Liver (tissue), 9 donors: ENCODE measurements around the gene FARSB. TPM values are rescaled to one million over a fixed set of nuclear protein-coding genes. Genes with fewer than 3 reads are reported as not detected.
A peak's percentile ranks its signal among the peaks of the same experiment; 100 is the strongest.

ENCODE experiments used
- DNase-seq: peaks from one replicate; pipeline ENCODE4 v3.0.0-alpha.2; 2017; ENCODE audit warnings: low spot score
- H3K27ac ChIP-seq, 2 donors: one replicate each; pipeline ENCODE4 v1.7.0; 2013; ENCODE audit warnings: inconsistent platforms in 2 of 2, low read length in 2 of 2, control low read depth in 1 of 2, low read depth in 1 of 2, mild to moderate bottlenecking in 1 of 2
- H3K27me3 ChIP-seq, 4 donors: one replicate each; pipeline versions ENCODE4 v1.6.1 to v1.7.0; 2013; ENCODE audit warnings: low read length in 3 of 4, inconsistent platforms in 1 of 4, mild to moderate bottlenecking in 1 of 4, moderate library complexity in 1 of 4; ENCODE audit not compliant: control insufficient read depth in 4 of 4, insufficient read depth in 4 of 4
- H3K36me3 ChIP-seq, 4 donors: one replicate each; pipeline versions ENCODE4 v1.6.1 to v1.7.0; 2013; ENCODE audit warnings: low read length in 3 of 4, mild to moderate bottlenecking in 3 of 4, low read depth in 1 of 4, moderate library complexity in 1 of 4; ENCODE audit not compliant: control insufficient read depth in 4 of 4, insufficient read depth in 3 of 4
- H3K4me1 ChIP-seq, 4 donors: one replicate each; pipeline versions ENCODE4 v1.6.1 to v1.7.0; 2013; ENCODE audit warnings: low read length in 3 of 4, mild to moderate bottlenecking in 3 of 4, moderate library complexity in 1 of 4; ENCODE audit not compliant: control insufficient read depth in 4 of 4, insufficient read depth in 4 of 4
- H3K4me3 ChIP-seq, 3 donors: one replicate each; pipeline versions ENCODE4 v1.6.1 to v1.7.0; 2013; ENCODE audit warnings: low read length in 3 of 3, control low read depth in 1 of 3, low read depth in 1 of 3, mild to moderate bottlenecking in 1 of 3
- H3K9ac ChIP-seq, 2 donors: one replicate each; pipeline ENCODE4 v1.7.0; 2013; ENCODE audit warnings: low read length in 2 of 2, mild to moderate bottlenecking in 2 of 2, moderate library complexity in 2 of 2, control low read depth in 1 of 2, low read depth in 1 of 2
- H3K9me3 ChIP-seq, 4 donors: one replicate each; pipeline versions ENCODE4 v1.6.1 to v1.7.0; 2013; ENCODE audit warnings: low read length in 3 of 4; ENCODE audit not compliant: control insufficient read depth in 4 of 4
- EGR1 ChIP-seq, 2 donors: IDR thresholded peaks; 2 replicates each; pipeline ENCODE4 v1.6.1; 2016 to 2018; ENCODE audit warnings: antibody characterized with exemption in 2 of 2, low read depth in 2 of 2
- FOXA2 ChIP-seq: IDR thresholded peaks from 2 replicates; pipeline ENCODE4 v1.6.1; 2016; ENCODE audit warnings: antibody characterized with exemption
- GABPA ChIP-seq, 2 donors: IDR thresholded peaks in 1 of 2; conservative IDR thresholded peaks in 1 of 2; 2 replicates each; pipeline ENCODE4 v1.6.1; 2016; ENCODE audit warnings: antibody characterized with exemption in 2 of 2, mild to moderate bottlenecking in 1 of 2, moderate library complexity in 1 of 2
- HNF4A ChIP-seq, 2 donors: conservative IDR thresholded peaks; 2 replicates each; pipeline ENCODE4 v1.6.1; 2016; ENCODE audit warnings: antibody characterized with exemption in 2 of 2, mild to moderate bottlenecking in 2 of 2
- HNF4G ChIP-seq: IDR thresholded peaks from 2 replicates; pipeline ENCODE4 v1.6.1; 2016; ENCODE audit warnings: antibody characterized with exemption
- JUND ChIP-seq, 2 donors: IDR thresholded peaks; 2 replicates each; pipeline ENCODE4 v1.6.1; 2016; ENCODE audit warnings: antibody characterized with exemption in 2 of 2
- NR2F2 ChIP-seq: IDR thresholded peaks from 2 replicates; pipeline ENCODE4 v1.6.1; 2016; ENCODE audit warnings: antibody characterized with exemption
- RAD21 ChIP-seq, 2 donors: IDR thresholded peaks; 2 replicates each; pipeline ENCODE4 v1.6.1; 2016; ENCODE audit warnings: antibody characterized with exemption in 2 of 2, mild to moderate bottlenecking in 2 of 2
- REST ChIP-seq: IDR thresholded peaks from 2 replicates; pipeline ENCODE4 v1.6.1; 2016; ENCODE audit warnings: antibody characterized with exemption, mild to moderate bottlenecking
- RXRA ChIP-seq, 2 donors: IDR thresholded peaks; 2 replicates each; pipeline ENCODE4 v1.6.1; 2017 to 2018; ENCODE audit warnings: antibody characterized with exemption in 2 of 2, mild to moderate bottlenecking in 1 of 2
- SP1 ChIP-seq: IDR thresholded peaks from 2 replicates; pipeline ENCODE4 v1.6.1; 2018; ENCODE audit warnings: antibody characterized with exemption, mild to moderate bottlenecking
- TAF1 ChIP-seq: conservative IDR thresholded peaks from 2 replicates; pipeline ENCODE4 v1.6.1; 2016; ENCODE audit warnings: antibody characterized with exemption, mild to moderate bottlenecking
- YY1 ChIP-seq: IDR thresholded peaks from 2 replicates; pipeline ENCODE4 v1.6.1; 2016; ENCODE audit warnings: antibody characterized with exemption, mild to moderate bottlenecking
- WGBS: extraction: QIAGEN DNeasy Blood & Tissue Kit; methylation state at CpG from one replicate; pipeline ENCODE4 v1.1.7; 2013; 5-methylcytosine and 5-hydroxymethylcytosine counted together
- polyA plus RNA-seq, 2 donors: library from polyadenylated mRNA; stranded (reverse) in 1 of 2; unstranded in 1 of 2; fragments of 200-250 nt in 1 of 2; fragments of >200 nt in 1 of 2; fragmentation: Nextera tagmentation in 1 of 2; extraction: Ambion mirVana in 1 of 2; gene quantifications; one replicate each; pipeline versions ENCODE4 v1.2.1 to v1.2.3, GENCODE V29; 2013 to 2015
- total RNA-seq, 2 donors: library from RNA; depleted of rRNA; stranded (reverse); fragments of >200 nt; gene quantifications; one replicate each; pipeline ENCODE4 v1.2.3, GENCODE V29; 2014
- TF ChIP-seq, protein P1 (sequence below): fragments of 150-350 bp; IDR thresholded peaks from 2 replicates; pipeline ENCODE4 v1.5.1; 2017; ENCODE audit warnings: improper control_type of control experiment, low read depth, low read length; ENCODE audit not compliant: missing input control
- TF ChIP-seq, protein P2 (sequence below): IDR thresholded peaks from 2 replicates; pipeline ENCODE4 v1.6.1; 2016; ENCODE audit warnings: antibody characterized with exemption
- donor health status: healthy.
- donor health status: healthy.
- donor health status: healthy.
- donor health status: healthy.
- donor health status: healthy.

The FARSB gene
- total and polyA plus RNA-seq, 4 donors, result 5.5 to 9.7 (median 8.9) TPM

DNA sequence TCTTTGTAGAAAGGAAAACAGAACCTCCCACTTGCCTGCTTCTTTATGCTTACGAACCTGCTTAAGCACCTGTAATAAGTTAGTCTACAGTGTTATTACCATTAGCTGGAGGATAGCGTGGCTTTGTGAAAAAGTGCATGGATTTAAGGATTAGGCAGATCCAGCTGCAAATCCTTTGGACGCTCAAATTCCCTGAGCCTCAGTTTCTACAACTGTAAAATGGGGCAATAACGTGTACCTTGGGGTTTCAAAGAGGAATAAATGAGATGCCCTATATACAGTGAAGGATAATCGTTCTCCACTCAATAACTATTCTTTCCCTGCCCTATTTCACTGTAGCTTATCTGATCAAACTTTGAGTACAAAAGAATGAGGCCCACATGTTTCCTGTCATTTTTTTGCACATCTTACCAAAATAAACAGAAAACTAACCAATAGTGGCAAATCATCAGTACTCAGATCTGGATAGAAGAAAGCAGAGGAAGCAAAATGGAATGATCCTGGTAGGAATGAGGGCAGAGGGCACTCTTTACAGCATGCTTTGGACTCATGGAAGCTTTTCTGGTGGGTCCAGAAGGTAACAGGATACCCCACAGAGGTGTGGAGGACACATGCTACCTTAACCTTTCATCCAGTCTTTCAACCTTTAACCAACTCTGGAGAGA lies 30.3 kb upstream of the FARSB start:
- Histone ChIP-seq H3K36me3 (peaks cover 0 to 6% (median 0%) of the 10 kb centered on the region in 4 donors), H3K9ac (no peak overlapping the region), H3K27me3 (no peaks in the 10 kb centered on the region), H3K4me3 (no peak overlapping the region), H3K9me3 (no peaks in the 10 kb centered on the region), H3K27ac (no peak overlapping the region), H3K4me1 (peaks cover 0 to 8% (median 5%) of the 10 kb centered on the region in 4 donors)
- 77% methylated on average over 5 of the region's 5 CpGs for WGBS
- no peak for TF ChIP-seq REST
- no peak for TF ChIP-seq TAF1
- TF ChIP-seq JUND (IDR thresholded peaks at IDR 0.05), result peak in 1 of 2 donors; percentile 1
- TF ChIP-seq SP1, result no peak
- DNase-seq, result no peak

DNA sequence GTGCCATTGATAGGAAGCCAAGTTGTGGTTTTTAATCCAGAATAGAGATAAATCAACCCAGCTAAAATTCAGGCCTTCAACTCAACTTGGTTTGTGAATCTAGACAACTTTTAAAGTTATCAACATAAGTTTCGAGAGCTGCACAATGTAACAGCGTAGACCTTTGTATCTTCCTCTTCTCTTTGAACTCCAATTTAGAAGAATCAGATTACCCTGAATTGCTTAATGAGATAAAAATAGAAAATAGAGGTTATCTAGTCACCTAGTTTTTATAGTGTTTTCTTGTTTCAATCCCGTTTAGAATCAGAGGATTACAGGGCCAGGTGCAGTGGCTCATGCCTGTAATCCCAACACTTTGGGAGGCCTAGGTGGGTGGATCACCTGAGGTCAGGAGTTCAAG lies 27.9 kb upstream of the FARSB start:
- WGBS, result 39% methylated on average over 3 of the region's 3 CpGs
- Histone ChIP-seq H3K27ac (no peak overlapping the region), H3K4me3 (no peak overlapping the region), H3K4me1 (peaks cover 0 to 8% (median 5%) of the 10 kb centered on the region in 4 donors), H3K36me3 (peaks cover 0 to 6% (median 0%) of the 10 kb centered on the region in 4 donors), H3K9ac (no peak overlapping the region), H3K9me3 (no peaks in the 10 kb centered on the region), H3K27me3 (no peaks in the 10 kb centered on the region)
- TF ChIP-seq NR2F2 (no peak), HNF4G (no peak), RXRA (IDR thresholded peaks at IDR 0.05) (peak in 1 of 2 donors; percentile 52), SP1 (peak; percentile 26), HNF4A (conservative IDR thresholded peaks at IDR 0.05) (peak; percentile 40 to 58)
- TF ChIP-seq, protein P1, sequence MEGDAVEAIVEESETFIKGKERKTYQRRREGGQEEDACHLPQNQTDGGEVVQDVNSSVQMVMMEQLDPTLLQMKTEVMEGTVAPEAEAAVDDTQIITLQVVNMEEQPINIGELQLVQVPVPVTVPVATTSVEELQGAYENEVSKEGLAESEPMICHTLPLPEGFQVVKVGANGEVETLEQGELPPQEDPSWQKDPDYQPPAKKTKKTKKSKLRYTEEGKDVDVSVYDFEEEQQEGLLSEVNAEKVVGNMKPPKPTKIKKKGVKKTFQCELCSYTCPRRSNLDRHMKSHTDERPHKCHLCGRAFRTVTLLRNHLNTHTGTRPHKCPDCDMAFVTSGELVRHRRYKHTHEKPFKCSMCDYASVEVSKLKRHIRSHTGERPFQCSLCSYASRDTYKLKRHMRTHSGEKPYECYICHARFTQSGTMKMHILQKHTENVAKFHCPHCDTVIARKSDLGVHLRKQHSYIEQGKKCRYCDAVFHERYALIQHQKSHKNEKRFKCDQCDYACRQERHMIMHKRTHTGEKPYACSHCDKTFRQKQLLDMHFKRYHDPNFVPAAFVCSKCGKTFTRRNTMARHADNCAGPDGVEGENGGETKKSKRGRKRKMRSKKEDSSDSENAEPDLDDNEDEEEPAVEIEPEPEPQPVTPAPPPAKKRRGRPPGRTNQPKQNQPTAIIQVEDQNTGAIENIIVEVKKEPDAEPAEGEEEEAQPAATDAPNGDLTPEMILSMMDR, result no peak
- DNase-seq, result no peak

DNA sequence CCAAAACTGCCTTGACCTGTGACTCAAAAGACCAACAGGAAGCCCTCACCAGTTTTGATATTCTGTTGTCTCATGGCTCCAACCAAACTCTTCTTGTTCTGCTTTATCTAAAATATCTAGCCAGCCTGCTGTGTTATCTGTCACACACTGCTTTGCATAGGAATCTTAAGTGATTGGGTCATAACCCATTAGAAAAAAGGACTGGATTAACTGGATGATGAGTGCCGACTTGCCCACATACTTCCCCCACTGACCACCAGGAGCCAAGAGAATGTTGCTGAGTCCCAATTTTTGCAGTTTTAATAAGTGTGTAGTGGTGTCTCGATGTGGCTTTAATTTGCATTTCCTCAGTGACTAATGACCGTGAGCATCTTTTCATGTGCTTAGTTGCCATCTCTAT lies 22.1 kb upstream of the FARSB start:
- H3K9ac ChIP-seq, result no peak overlapping the region
- peaks cover 0 to 2% (median 0%) of the 10 kb centered on the region in 4 donors for H3K36me3 ChIP-seq
- WGBS, result 85% methylated on average over 3 of the region's 3 CpGs
- H3K4me3 ChIP-seq, result no peak overlapping the region
- no peaks in the 10 kb centered on the region for H3K27me3 ChIP-seq
- no peak for DNase-seq
- TF ChIP-seq FOXA2 (no peak), HNF4A (conservative IDR thresholded peaks at IDR 0.05) (no peak), JUND (IDR thresholded peaks at IDR 0.05) (no peak), EGR1 (IDR thresholded peaks at IDR 0.05; ENCODE audit: low read depth in 2 of 2) (no peak), SP1 (no peak), HNF4G (no peak), RXRA (IDR thresholded peaks at IDR 0.05) (no peak), GABPA (IDR thresholded peaks at IDR 0.05 in 1 of 2, conservative IDR thresholded peaks at IDR 0.05 in 1 of 2) (no peak), RAD21 (IDR thresholded peaks at IDR 0.05) (no peak), YY1 (no peak)
- TF ChIP-seq, protein P2, sequence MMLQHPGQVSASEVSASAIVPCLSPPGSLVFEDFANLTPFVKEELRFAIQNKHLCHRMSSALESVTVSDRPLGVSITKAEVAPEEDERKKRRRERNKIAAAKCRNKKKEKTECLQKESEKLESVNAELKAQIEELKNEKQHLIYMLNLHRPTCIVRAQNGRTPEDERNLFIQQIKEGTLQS, result no peak
- TF ChIP-seq, protein P1, result no peak
- peaks cover 0 to 23% (median 3%) of the 10 kb centered on the region in 4 donors for H3K4me1 ChIP-seq
- no peaks in the 10 kb centered on the region for H3K9me3 ChIP-seq
- H3K27ac ChIP-seq, result no peak overlapping the region
